SU-DHL-6 (cell line): ENCODE measurements around the gene HNRNPL.
"Not testable (repeated sequence)": the region's sequence is repeated elsewhere in the genome, so short reads cannot be mapped to it uniquely, and the experiment has no call there.

Experiments used
- CTCF ChIP-seq: fragments of 200-600 bp; sonication (generic); IDR thresholded peaks from one replicate; pipeline ENCODE4 v1.5.1; 2017; ENCODE audit warnings: antibody characterized with exemption, mild to moderate bottlenecking, low read length, moderate library complexity; ENCODE audit not compliant: insufficient read depth, poor library complexity, severe bottlenecking
- EZH2phosphoT487 ChIP-seq: fragments of 200-600 bp; sonication (generic), shearing (Covaris generic); conservative IDR thresholded peaks from 2 replicates; pipeline ENCODE4 v1.6.1; 2018; ENCODE audit warnings: mild to moderate bottlenecking, antibody characterized with exemption, low read length, moderate library complexity, mixed read lengths

DNA sequence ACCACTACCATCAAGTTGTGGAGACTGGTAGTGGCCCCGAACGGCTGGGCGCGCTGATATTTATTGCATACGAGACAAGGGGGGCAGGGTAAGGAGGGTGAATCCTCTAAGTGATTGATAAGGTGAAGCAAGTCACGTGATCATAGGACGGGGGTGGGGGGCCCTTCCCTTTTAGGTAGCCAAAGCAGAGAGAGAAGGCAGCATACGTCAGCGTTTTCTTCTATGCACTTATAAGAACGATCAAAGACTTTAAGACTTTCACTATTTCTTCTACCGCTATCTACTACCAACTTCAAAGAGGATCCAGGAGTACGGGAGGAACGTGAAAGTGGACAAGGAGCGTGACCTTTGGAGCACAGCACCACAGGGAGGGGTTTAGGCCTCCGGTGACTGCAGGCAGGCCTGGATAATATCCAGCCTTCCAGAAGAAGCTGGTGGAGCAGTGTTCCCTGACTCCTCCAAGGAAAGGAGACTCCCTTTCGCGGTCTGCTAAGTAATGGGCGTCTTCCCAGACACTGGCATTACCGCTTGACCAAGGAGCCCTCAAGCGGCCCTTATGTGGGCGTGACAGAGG lies 9.9 kb upstream of the HNRNPL start:
- not testable (repeated sequence) for TF ChIP-seq CTCF, EZH2phosphoT487
